Measurements from ENCODE around the gene SPATC1L.

SPATC1L gene

DNA sequence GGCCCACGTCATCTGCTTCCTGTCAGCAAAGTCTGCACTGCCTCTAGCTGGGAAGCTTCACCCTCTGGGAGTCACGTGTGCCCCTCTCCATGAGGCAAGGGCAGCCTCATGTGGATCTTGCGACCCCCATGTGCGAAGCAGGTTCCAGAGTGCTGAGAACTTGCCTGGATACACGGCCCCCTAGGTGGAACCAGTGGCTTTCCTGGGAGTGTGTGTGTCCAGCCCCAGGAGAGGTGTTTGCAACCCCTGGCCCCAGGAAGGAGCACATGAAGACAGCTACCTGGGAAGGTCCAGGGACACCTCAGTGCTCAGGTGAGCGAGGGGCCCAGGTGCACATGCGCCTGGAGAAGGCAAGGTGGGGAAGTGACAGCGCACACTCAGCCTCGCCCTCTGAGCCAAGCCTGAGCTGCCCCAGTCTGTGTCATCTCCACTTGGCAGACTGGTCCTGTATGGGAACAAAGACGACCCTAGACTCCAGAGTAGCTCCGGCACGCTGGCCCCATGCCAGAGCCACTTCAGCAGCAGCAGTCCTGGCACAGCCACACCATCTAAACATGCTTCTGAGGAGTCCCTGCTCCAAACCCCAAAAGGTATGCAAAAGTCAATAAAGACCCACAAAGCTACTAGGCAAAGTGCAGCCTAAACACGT, 35.5 kb upstream of the SPATC1L start:
- in situ Hi-C loops (cut with MboI; ENCODE audit: low pct_unique_long_range_greater_than_20kb, low sequenced_read_pairs, unreplicated experiment): no loop called here
- no peak for DNase-seq (ENCODE audit: low spot score)
- TF ChIP-seq, protein P1, sequence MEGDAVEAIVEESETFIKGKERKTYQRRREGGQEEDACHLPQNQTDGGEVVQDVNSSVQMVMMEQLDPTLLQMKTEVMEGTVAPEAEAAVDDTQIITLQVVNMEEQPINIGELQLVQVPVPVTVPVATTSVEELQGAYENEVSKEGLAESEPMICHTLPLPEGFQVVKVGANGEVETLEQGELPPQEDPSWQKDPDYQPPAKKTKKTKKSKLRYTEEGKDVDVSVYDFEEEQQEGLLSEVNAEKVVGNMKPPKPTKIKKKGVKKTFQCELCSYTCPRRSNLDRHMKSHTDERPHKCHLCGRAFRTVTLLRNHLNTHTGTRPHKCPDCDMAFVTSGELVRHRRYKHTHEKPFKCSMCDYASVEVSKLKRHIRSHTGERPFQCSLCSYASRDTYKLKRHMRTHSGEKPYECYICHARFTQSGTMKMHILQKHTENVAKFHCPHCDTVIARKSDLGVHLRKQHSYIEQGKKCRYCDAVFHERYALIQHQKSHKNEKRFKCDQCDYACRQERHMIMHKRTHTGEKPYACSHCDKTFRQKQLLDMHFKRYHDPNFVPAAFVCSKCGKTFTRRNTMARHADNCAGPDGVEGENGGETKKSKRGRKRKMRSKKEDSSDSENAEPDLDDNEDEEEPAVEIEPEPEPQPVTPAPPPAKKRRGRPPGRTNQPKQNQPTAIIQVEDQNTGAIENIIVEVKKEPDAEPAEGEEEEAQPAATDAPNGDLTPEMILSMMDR (IDR thresholded peaks at IDR 0.05; ENCODE audit: extremely low read depth, insufficient read depth, missing control alignments): no peak

DNA sequence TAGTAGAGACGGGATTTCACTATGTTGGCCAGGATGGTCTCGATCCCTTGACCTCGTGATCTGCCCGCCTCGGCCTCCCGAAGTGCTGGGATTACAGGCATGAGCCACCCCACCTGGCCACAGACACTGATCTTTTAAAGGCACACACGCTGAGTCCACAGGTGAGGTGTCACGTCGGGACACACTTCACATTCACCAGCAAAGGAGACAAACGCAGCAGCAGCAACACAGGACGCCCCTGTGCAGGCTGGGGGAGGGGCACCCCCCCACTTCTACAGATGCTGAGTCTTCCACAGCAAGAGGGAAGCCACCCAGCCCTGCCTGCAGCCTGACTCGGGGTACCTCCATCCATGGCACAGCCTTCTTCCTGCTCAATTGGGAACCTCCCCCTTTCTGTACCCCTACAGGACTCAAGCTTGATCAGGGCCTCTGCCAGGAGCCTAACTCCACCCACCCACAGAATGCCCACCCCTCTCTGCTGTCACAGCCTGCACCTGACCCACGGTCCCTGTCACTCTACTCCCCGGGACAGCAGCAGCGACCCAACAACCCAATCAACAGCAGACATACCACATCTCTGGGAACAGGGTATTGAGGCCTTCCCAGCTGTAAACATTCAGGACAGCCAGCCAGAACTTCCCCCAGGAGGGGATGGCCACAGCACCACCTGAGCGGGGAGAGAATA, 34.8 kb upstream of the SPATC1L start:
- in situ Hi-C loops (cut with MboI; ENCODE audit: low pct_unique_long_range_greater_than_20kb, low sequenced_read_pairs, unreplicated experiment): no loop called here
- no peak for DNase-seq (ENCODE audit: low spot score)
- TF ChIP-seq, protein P1 (IDR thresholded peaks at IDR 0.05; ENCODE audit: extremely low read depth, insufficient read depth, missing control alignments): no peak

DNA sequence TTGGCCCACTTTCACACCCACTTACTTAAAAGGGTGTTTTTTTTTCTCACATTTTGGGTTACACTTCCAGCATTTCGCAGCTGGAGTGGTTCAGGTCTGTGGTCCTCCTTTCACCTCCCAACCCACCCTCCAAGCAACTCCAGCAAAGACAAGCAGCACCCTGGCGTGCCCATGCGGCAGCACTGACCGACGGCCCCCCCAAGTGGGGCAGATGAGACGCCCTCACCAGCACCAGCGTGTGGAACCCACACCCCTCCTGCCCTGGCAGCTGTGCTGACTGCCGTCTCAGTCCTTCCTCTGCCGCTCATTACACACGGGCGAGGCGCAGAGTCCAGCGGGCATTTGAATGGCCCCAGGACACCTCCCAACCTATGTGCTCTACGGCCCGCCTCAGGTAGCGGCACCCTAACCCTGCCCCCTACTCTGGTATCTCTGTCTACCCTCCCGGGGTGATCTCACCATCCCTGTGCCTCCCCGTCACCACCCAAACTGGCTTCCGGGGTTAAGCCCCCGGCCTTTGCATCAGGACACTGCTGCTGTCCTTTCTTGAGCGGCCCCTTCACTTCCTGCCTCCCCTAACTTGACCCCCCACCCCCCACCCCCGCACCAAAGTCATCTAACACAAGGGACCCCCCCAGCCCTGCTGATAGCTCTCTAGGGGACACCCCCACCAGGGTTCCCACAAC, 33.4 kb upstream of the SPATC1L start:
- TF ChIP-seq, protein P1 (IDR thresholded peaks at IDR 0.05; ENCODE audit: extremely low read depth, insufficient read depth, missing control alignments): no peak
- in situ Hi-C loops (cut with MboI; ENCODE audit: low pct_unique_long_range_greater_than_20kb, low sequenced_read_pairs, unreplicated experiment): no loop called here
- DNase-seq (ENCODE audit: low spot score): no peak

DNA sequence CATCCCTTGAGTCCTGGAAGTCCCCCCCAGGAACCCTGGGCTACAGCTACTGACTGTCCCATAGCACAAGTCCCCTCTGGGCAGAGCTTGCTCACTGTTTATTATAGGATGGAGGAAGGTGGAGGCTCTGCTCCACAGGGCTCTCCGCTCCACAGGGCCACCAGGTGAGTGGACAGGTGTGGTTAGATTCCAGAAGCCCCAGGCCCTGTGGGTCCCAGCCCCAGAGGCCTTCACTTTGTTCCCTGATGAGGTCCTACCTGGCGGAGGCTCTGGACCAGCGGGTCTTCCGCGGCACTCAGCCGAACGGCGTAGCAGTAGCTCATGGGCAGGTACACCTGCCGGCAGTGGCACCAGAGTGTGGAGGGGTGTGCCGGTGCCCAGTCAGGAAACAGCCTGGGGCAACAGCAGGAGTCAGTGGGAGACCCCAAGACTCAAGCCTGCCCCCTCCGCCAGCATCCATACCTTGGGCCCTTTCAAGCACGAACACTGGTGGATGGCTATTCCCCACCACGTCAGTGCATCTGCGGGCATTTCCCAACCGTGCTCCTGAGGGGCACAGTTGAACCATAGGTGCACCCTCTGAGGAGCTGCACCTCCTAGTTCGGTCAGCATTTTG, 32.0 kb upstream of the SPATC1L start:
- in situ Hi-C loops (cut with MboI; ENCODE audit: low pct_unique_long_range_greater_than_20kb, low sequenced_read_pairs, unreplicated experiment): no loop called here
- DNase-seq (ENCODE audit: low spot score): no peak
- TF ChIP-seq, protein P1 (IDR thresholded peaks at IDR 0.05; ENCODE audit: extremely low read depth, insufficient read depth, missing control alignments): no peak

DNA sequence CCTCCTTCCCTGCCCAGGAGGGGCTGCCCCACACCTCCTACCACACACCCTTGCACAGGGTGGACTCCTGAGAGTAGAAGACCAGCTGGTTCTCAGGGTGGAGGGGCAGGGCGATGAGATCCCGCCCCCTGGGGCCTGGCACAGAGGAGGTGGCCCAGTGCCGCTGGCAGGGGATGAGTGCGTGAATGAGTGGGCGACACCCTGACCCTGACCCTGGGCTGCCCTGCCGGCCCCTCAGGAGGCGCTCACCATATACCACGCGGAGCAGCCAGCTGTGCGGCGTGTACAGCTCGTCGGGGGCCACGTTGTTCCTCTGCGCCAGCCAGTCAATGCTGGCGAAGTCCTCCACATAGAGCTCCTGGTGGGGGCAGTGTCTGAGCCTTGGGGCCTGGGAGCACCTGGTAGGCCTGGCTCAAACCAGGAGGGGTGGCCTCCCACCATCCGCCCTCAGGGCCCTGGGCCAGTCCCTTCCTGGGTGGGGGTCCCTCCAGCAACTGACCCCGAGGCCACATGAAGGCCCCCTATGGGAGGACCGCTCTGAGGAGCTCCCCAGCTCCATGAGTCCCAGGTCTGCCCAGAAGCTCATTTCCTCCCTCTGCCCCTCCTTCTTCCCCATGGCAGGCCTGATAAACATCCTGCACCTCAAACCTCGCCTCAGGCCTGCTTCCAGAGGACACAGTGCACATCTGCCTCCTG, 31.3 kb upstream of the SPATC1L start:
- in situ Hi-C loops (cut with MboI; ENCODE audit: low pct_unique_long_range_greater_than_20kb, low sequenced_read_pairs, unreplicated experiment): no loop called here
- TF ChIP-seq, protein P1 (IDR thresholded peaks at IDR 0.05; ENCODE audit: extremely low read depth, insufficient read depth, missing control alignments): no peak
- no peak for DNase-seq (ENCODE audit: low spot score)
